IMR-90 (cell line): ENCODE results near the gene ZFHX3. TPM values are rescaled to one million over a fixed set of nuclear protein-coding genes. Genes with fewer than 3 reads are reported as not detected.

ENCODE experiments used
- ATAC-seq: fragments of 200-7000 bp; cut with Tn5 transposase; 2 replicates; pipeline ENCODE4 v1.9.1; 2020; ENCODE audit warnings: low read depth, mild to moderate bottlenecking, moderate library complexity
- BruUV-seq: library from RNA; stranded (reverse); fragments of 400-500 nt; replicated peaks from 2 replicates; lab custom pipeline; 2021; lab: Mats Ljungman, UMichigan
- CTCF ChIA-PET: fragments of 300-600 bp; formaldehyde crosslinking; extraction: SDS; loops from one replicate; lab custom pipeline; 2021; ENCODE audit warnings: antibody characterized with exemption; lab: Yijun Ruan, JAX
- POLR2A ChIA-PET: fragments of 300-600 bp; sonication (Branson Sonifier 250); formaldehyde crosslinking; loops from one replicate; lab custom pipeline; 2022; ENCODE audit warnings: antibody characterized with exemption; ENCODE audit not compliant: unreplicated experiment; lab: Charles Lee
- DNase-seq: peaks from one replicate; pipeline ENCODE4 v3.0.0; 2013
- H2AFZ ChIP-seq: replicated peaks from 2 replicates; pipeline ENCODE3; 2013; ENCODE audit warnings: low read length, mild to moderate bottlenecking; ENCODE audit not compliant: poor library complexity
- H2AK5ac ChIP-seq: 2 replicates; pipeline ENCODE4 v1.6.1; 2013; ENCODE audit warnings: low read depth, low read length, inconsistent platforms
- H2AK9ac ChIP-seq: replicated peaks from 2 replicates; pipeline ENCODE3; 2013; ENCODE audit warnings: mild to moderate bottlenecking, low read depth, low read length, moderate library complexity; ENCODE audit not compliant: poor library complexity
- H2BK120ac ChIP-seq: 2 replicates; pipeline ENCODE4 v1.6.1; 2013; ENCODE audit warnings: low read depth, low read length, inconsistent platforms
- H2BK15ac ChIP-seq: 3 replicates; pipeline ENCODE4 v1.6.1; 2013; ENCODE audit warnings: low read depth, low read length, inconsistent platforms
- H2BK20ac ChIP-seq: 2 replicates; pipeline ENCODE4 v1.6.1; 2013; ENCODE audit warnings: low read depth, mild to moderate bottlenecking, inconsistent platforms, low read length, moderate library complexity
- H2BK5ac ChIP-seq: 2 replicates; pipeline ENCODE4 v1.6.1; 2013; ENCODE audit warnings: mild to moderate bottlenecking, low read depth, low read length, inconsistent platforms; ENCODE audit not compliant: poor library complexity, severe bottlenecking
- H3K14ac ChIP-seq: replicated peaks from 2 replicates; pipeline ENCODE4 v1.6.1; 2013; ENCODE audit warnings: low read depth, low read length, inconsistent platforms
- H3K18ac ChIP-seq: 2 replicates; pipeline ENCODE4 v1.6.1; 2013; ENCODE audit warnings: low read depth, low read length, control low read depth
- H3K23ac ChIP-seq: 2 replicates; pipeline ENCODE4 v1.6.1; 2013; ENCODE audit warnings: low read depth, low read length, inconsistent platforms
- H3K27ac ChIP-seq: 2 replicates; pipeline ENCODE4 v1.5.1; 2013; ENCODE audit warnings: mild to moderate bottlenecking, control low read depth, low read length; ENCODE audit not compliant: insufficient read depth
- H3K27me3 ChIP-seq: 2 replicates; pipeline ENCODE4 v1.6.1; 2013; ENCODE audit warnings: low read length; ENCODE audit not compliant: control insufficient read depth, insufficient read depth
- H3K36me3 ChIP-seq: 2 replicates; pipeline ENCODE4 v1.6.1; 2013; ENCODE audit warnings: low read length, mixed read lengths; ENCODE audit not compliant: control insufficient read depth, insufficient read depth
- H3K4ac ChIP-seq: 2 replicates; pipeline ENCODE4 v1.6.1; 2013; ENCODE audit warnings: low read depth, low read length, inconsistent platforms
- H3K4me1 ChIP-seq: 2 replicates; pipeline ENCODE4 v1.6.1; 2013; ENCODE audit warnings: low read length, mixed read lengths; ENCODE audit not compliant: control insufficient read depth, insufficient read depth
- H3K4me2 ChIP-seq: 2 replicates; pipeline ENCODE4 v1.6.1; 2013; ENCODE audit warnings: low read depth, mild to moderate bottlenecking, control low read depth, low read length, moderate library complexity
- H3K4me3 ChIP-seq: 2 replicates; pipeline ENCODE4 v1.5.1; 2013; ENCODE audit warnings: low read depth, mild to moderate bottlenecking, control low read depth, low read length, moderate library complexity; ENCODE audit not compliant: insufficient read depth
- H3K56ac ChIP-seq: 2 replicates; pipeline ENCODE4 v1.6.1; 2013; ENCODE audit warnings: low read length, inconsistent platforms; ENCODE audit not compliant: insufficient read depth; ENCODE audit errors: extremely low read depth
- H3K79me1 ChIP-seq, 2 experiments: 2 replicates each; pipeline ENCODE4 v1.6.1; 2013; ENCODE audit warnings: low read length in 2 of 2, inconsistent platforms in 1 of 2, low read depth in 1 of 2
- H3K9ac ChIP-seq: 2 replicates; pipeline ENCODE4 v1.6.1; 2013; ENCODE audit warnings: low read depth, low read length, control low read depth
- H3K9me1 ChIP-seq: 2 replicates; pipeline ENCODE4 v1.6.1; 2013; ENCODE audit warnings: low read length, inconsistent platforms; ENCODE audit not compliant: insufficient read depth
- H3K9me3 ChIP-seq: 2 replicates; pipeline ENCODE4 v1.6.1; 2013; ENCODE audit warnings: low read length; ENCODE audit not compliant: control insufficient read depth, insufficient read depth
- H4K20me1 ChIP-seq: 2 replicates; pipeline ENCODE4 v1.6.1; 2013; ENCODE audit warnings: low read length, inconsistent platforms; ENCODE audit not compliant: insufficient read depth
- H4K5ac ChIP-seq: 2 replicates; pipeline ENCODE4 v1.6.1; 2013; ENCODE audit warnings: mild to moderate bottlenecking, low read depth, low read length, control low read depth
- H4K8ac ChIP-seq, 2 experiments: 2 replicates each; pipeline ENCODE4 v1.6.1; 2013; ENCODE audit warnings: low read depth in 2 of 2, low read length in 2 of 2, control low read depth in 1 of 2, inconsistent platforms in 1 of 2
- H4K91ac ChIP-seq: 2 replicates; pipeline ENCODE4 v1.6.1; 2013; ENCODE audit warnings: low read depth, low read length, inconsistent platforms; ENCODE audit not compliant: insufficient read depth
- MAFK ChIP-seq: IDR thresholded peaks from 2 replicates; pipeline ENCODE4 v1.6.1; 2012; ENCODE audit warnings: low read depth, low read length, improper control_type of control experiment
- RCOR1 ChIP-seq: IDR thresholded peaks from 2 replicates; pipeline ENCODE4 v1.6.1; 2012; ENCODE audit warnings: mild to moderate bottlenecking, low read length, improper control_type of control experiment; ENCODE audit not compliant: insufficient replicate concordance
- WGBS, 2 experiments: methylation state at CpG; one replicate each; pipeline versions ENCODE4 v1.1.5 to v1.1.7; 2013; ENCODE audit warnings: missing lambda C conversion rate in 2 of 2; ENCODE audit not compliant: insufficient read length in 1 of 2; ENCODE audit errors: extremely low coverage in 2 of 2; 5-methylcytosine and 5-hydroxymethylcytosine counted together
- dilution Hi-C: fragments of 300-500 bp; cut with HindIII; formaldehyde crosslinking; loops from one replicate; pipeline ENCODE4 v1.14.3; 2018; ENCODE audit warnings: low sequenced_read_pairs; ENCODE audit not compliant: unreplicated experiment
- in situ Hi-C: fragments of 300-500 bp; cut with MboI; formaldehyde crosslinking; loops from 3 replicates; pipeline ENCODE4 v1.14.3; 2019; ENCODE audit warnings: low sequenced_read_pairs, inconsistent platforms, mixed read lengths
- intact Hi-C: fragments of 100-400 bp; cut with micrococcal nuclease; formaldehyde crosslinking; loops from 2 replicates; pipeline ENCODE4 v1.10.0; 2022
- polyA plus RNA-seq, 3 experiments: library from polyadenylated mRNA; depleted of rRNA; stranded (reverse); fragments of >200 nt; gene quantifications; 2 replicates each; pipeline ENCODE4 v1.2.3, GENCODE V29; 2012; ENCODE audit warnings: low replicate concordance in 1 of 3
- total RNA-seq: library from RNA; depleted of rRNA; stranded (reverse); fragments of >200 nt; gene quantifications from 2 replicates; pipeline ENCODE4 v1.2.3, GENCODE V29; 2012

The ZFHX3 gene
- total and polyA plus RNA-seq, 2 of the 4 experiments (the other 2 are of a cell fraction), result 1.4 to 1.7 TPM

DNA sequence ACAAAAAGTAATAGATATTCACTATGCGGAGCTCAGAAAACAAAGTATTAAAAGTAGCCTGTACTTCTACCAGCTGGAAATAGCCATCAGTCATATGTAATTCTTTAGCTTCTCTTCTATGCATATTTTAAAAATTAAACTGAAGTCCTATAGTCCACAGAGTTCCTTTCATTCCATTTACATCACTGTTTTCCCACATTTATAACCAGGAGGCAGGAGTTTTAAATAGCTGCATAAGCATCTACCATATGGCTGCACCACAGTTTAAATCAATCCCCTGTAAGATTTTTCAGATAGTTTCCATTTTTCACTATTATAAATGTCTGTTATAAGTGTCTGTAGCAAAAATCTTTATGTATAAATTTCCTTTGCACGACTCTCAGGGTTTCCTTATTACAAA, 45.1 kb downstream of the ZFHX3 start:
- peaks cover 34 to 67% of the 10 kb centered on the region in 2 experiments for H3K79me1 ChIP-seq
- DNase-seq (peak; percentile 74), ATAC-seq (peak; percentile 83)
- WGBS, 2 experiments, result no CpG with 5 or more reads among the region's 2 CpGs
- H3K9me1 ChIP-seq, result peaks cover 2% of the 10 kb centered on the region; the same call in 1 of the 2 replicates
- no peak overlapping the region for H2BK15ac ChIP-seq
- H4K8ac ChIP-seq, result no peak overlapping the region
- CTCF ChIA-PET, result interaction anchor here (0.7 to 1.5 kb wide), 5 partner anchors 9 to 171 kb away, joined by 3 read pairs; no protein-coding TSS in a partner anchor
- no peaks in the 10 kb centered on the region for H3K36me3 ChIP-seq
- no peak overlapping the region for H2AFZ ChIP-seq
- no peak overlapping the region for H3K9ac ChIP-seq
- TF ChIP-seq MAFK (peak; percentile 41), RCOR1 (no peak)
- no peak overlapping the region for H3K23ac ChIP-seq
- POLR2A ChIA-PET, result no interaction called here
- in situ Hi-C loops, result no loop called here
- peaks cover 23% of the 10 kb centered on the region for H4K20me1 ChIP-seq
- H4K91ac ChIP-seq, result no peak overlapping the region
- no peak overlapping the region for H2AK9ac ChIP-seq
- dilution Hi-C loops, result no loop called here
- H3K4me1 ChIP-seq, result peaks cover 9% of the 10 kb centered on the region
- peaks cover 4% of the 10 kb centered on the region for H3K9me3 ChIP-seq
- H3K18ac ChIP-seq, result no peak overlapping the region
- BruUV-seq, result no TSS peak
- intact Hi-C loops, result no loop called here
- H3K56ac ChIP-seq, result no peak overlapping the region
- H3K4me3 ChIP-seq, result no peak overlapping the region
- no peaks in the 10 kb centered on the region for H3K27me3 ChIP-seq
- H4K5ac ChIP-seq, result no peak overlapping the region
- no peak overlapping the region for H2AK5ac ChIP-seq
- no peak overlapping the region for H2BK120ac ChIP-seq
- peak overlapping the region; percentile 20 for H2BK5ac ChIP-seq
- no peak overlapping the region for H3K14ac ChIP-seq
- no peak overlapping the region for H2BK20ac ChIP-seq
- H3K27ac ChIP-seq, result no peak overlapping the region
- no peak overlapping the region for H3K4ac ChIP-seq
- peak overlapping the region; percentile 26; the same call in 1 of the 2 replicates for H3K4me2 ChIP-seq
